Keratinocyte (primary cell): Measurements from ENCODE around the gene HGS. TPM values are rescaled to one million over a fixed set of nuclear protein-coding genes. Genes with fewer than 3 reads are reported as not detected.

Source experiments
- DNase-seq: peaks from one replicate; pipeline ENCODE4 v3.0.0-alpha.2; 2011; ENCODE audit warnings: low read depth, missing footprints, low spot score
- FAIRE-seq: peaks from 2 replicates; lab custom pipeline; 2011; peaks lifted over from hg19 to GRCh38; lab: Jason Lieb, UNC
- H2AFZ ChIP-seq: 2 replicates; pipeline ENCODE4 v1.6.0; 2012; ENCODE audit warnings: low read length, control low read depth, inconsistent platforms; ENCODE audit not compliant: control insufficient read depth
- H3K27ac ChIP-seq: 2 replicates; pipeline ENCODE4 v1.5.1; 2011; ENCODE audit warnings: low read length; ENCODE audit not compliant: control insufficient read depth, insufficient read depth
- H3K27me3 ChIP-seq: 3 replicates; pipeline ENCODE4 v1.6.0; 2011; ENCODE audit warnings: low read length; ENCODE audit not compliant: control insufficient read depth, insufficient read depth; ENCODE audit errors: extremely low read depth
- H3K36me3 ChIP-seq, 2 experiments: 2 replicates in 1 of 2; 3 replicates in 1 of 2; pipeline ENCODE4 v1.5.1; 2011; ENCODE audit warnings: low read length in 2 of 2, mild to moderate bottlenecking in 1 of 2; ENCODE audit not compliant: control insufficient read depth in 2 of 2, insufficient read depth in 2 of 2; ENCODE audit errors: extremely low read depth in 1 of 2
- H3K4me1 ChIP-seq: 3 replicates; pipeline ENCODE4 v1.5.1; 2011; ENCODE audit warnings: low read length; ENCODE audit not compliant: control insufficient read depth, insufficient read depth; ENCODE audit errors: extremely low read depth
- H3K4me2 ChIP-seq: 3 replicates; pipeline ENCODE4 v1.6.0; 2011; ENCODE audit warnings: low read depth, low read length; ENCODE audit not compliant: control insufficient read depth, insufficient read depth; ENCODE audit errors: extremely low read depth
- H3K4me3 ChIP-seq, 3 experiments: fragments of 200-600 bp in 1 of 3; sonication (generic) in 1 of 3; 2 replicates in 2 of 3; 3 replicates in 1 of 3; pipeline ENCODE4 v1.5.1; 2011 to 2016; ENCODE audit warnings: low read length in 3 of 3, mild to moderate bottlenecking in 3 of 3, control low read depth in 2 of 3, inconsistent platforms in 1 of 3, low read depth in 1 of 3, mixed read lengths in 1 of 3, mixed run types in 1 of 3, moderate library complexity in 1 of 3; ENCODE audit not compliant: control insufficient read depth in 2 of 3, insufficient read depth in 2 of 3; ENCODE audit errors: extremely low read depth in 1 of 3
- H3K79me2 ChIP-seq: 2 replicates; pipeline ENCODE4 v1.6.0; 2012; ENCODE audit warnings: low read length; ENCODE audit not compliant: control insufficient read depth, insufficient read depth
- H3K9ac ChIP-seq: 3 replicates; pipeline ENCODE4 v1.6.0; 2011; ENCODE audit warnings: low read length; ENCODE audit not compliant: control insufficient read depth, insufficient read depth; ENCODE audit errors: extremely low read depth
- H3K9me1 ChIP-seq: 3 replicates; pipeline ENCODE4 v1.6.0; 2011; ENCODE audit warnings: low read length; ENCODE audit not compliant: control insufficient read depth, insufficient read depth; ENCODE audit errors: extremely low read depth
- H3K9me3 ChIP-seq: 2 replicates; pipeline ENCODE4 v1.5.1; 2012; ENCODE audit warnings: low read depth, low read length; ENCODE audit not compliant: control insufficient read depth
- H4K20me1 ChIP-seq: 3 replicates; pipeline ENCODE4 v1.6.0; 2011; ENCODE audit warnings: low read length; ENCODE audit not compliant: control insufficient read depth, insufficient read depth; ENCODE audit errors: extremely low read depth
- EZH2 ChIP-seq: IDR thresholded peaks from one replicate; pipeline ENCODE4 v1.6.1; 2012; ENCODE audit warnings: inconsistent platforms, mild to moderate bottlenecking, low read length, moderate library complexity
- dilution Hi-C: fragments of 300-500 bp; cut with MboI; formaldehyde crosslinking; loops from one replicate; pipeline ENCODE4 v1.7.0; 2020; ENCODE audit warnings: low sequenced_read_pairs; ENCODE audit not compliant: extremely low pct_ligation_motif_present
- polyA plus RNA-seq, 5 experiments: library from polyadenylated mRNA; depleted of rRNA in 3 of 5; stranded (reverse) in 3 of 5; stranded (forward) in 1 of 5; unstranded in 1 of 5; fragments of >200 nt; gene quantifications; 1 replicate in 1 of 5; 2 replicates in 3 of 5; 3 replicates in 1 of 5; pipeline versions ENCODE4 v1.2.1 to v1.2.3, GENCODE V29; 2011 to 2012; ENCODE audit warnings: missing spikeins in 2 of 5, low read depth in 1 of 5, low replicate concordance in 1 of 5
- TF ChIP-seq, protein P1 (sequence below), 3 experiments: IDR thresholded peaks in 1 of 3; conservative IDR thresholded peaks in 1 of 3; optimal IDR thresholded peaks in 1 of 3; 2 replicates in 2 of 3; 3 replicates in 1 of 3; pipeline versions ENCODE3 to v1.5.1; 2011; ENCODE audit warnings: low read length in 3 of 3, mild to moderate bottlenecking in 3 of 3, moderate library complexity in 2 of 3, control low read depth in 1 of 3, inconsistent platforms in 1 of 3; ENCODE audit not compliant: insufficient read depth in 2 of 3; ENCODE audit errors: extremely low read depth in 1 of 3

The HGS gene
- polyA plus RNA-seq, 1 donor (not counting 4 experiments of a cell fraction or from before 2014, with no cell fraction given): 79.6 TPM

DNA sequence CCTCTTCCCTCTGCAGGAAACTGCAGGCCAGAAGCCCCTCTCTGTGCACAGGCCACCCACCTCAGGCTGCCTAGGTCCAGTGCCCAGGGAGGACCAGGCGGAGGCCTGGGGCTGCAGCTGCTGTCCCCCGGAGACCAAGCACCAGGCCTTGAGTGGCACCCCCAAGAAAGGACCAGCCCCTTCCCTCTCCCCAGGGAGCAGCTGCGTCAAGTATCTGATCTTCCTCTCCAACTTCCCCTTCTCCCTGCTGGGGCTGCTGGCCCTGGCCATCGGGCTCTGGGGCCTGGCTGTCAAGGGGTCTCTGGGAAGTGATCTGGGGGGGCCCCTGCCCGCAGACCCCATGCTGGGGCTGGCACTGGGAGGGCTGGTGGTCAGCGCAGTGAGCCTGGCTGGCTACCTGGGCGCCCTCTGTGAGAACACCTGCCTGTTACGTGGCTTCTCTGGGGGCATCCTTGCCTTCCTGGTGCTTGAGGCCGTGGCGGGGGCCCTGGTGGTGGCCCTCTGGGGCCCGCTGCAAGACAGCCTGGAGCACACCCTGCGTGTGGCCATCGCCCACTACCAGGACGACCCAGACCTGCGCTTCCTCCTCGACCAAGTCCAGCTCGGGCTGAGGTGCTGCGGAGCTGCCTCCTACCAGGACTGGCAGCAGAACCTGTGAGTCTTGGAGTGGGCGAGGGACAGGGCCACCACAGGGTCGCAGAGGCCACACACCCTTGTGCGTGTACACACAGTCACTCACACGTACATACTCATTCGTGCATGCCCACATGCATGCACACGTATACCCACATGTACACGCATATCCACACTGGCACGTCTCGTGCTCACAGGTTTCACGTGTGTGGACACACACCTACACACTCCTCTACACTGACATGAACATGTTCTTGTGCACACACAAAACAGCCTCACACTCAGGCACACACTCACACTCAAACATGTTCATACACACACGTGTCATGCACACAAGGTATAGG is 38.5 kb upstream of the HGS start:
- H3K27ac ChIP-seq: no peak overlapping the region

GRCh38 chr17:81646869-81647600 is 36.8 kb upstream of the HGS start:
- no peaks in the 10 kb centered on the region for H3K9me1 ChIP-seq
- dilution Hi-C loops: no loop called here
- peaks cover 25% of the 10 kb centered on the region for H3K27me3 ChIP-seq
- DNase-seq: no peak
- peaks cover 0 to 3% of the 10 kb centered on the region in 2 experiments for H3K36me3 ChIP-seq
- no peak overlapping the region for H2AFZ ChIP-seq
- H3K9ac ChIP-seq: no peak overlapping the region
- no peak overlapping the region for H3K4me3 ChIP-seq
- H3K9me3 ChIP-seq: no peaks in the 10 kb centered on the region
- H3K27ac ChIP-seq: no peak overlapping the region
- peaks cover 7% of the 10 kb centered on the region for H3K4me1 ChIP-seq
- TF ChIP-seq EZH2: no peak
- TF ChIP-seq, protein P1, sequence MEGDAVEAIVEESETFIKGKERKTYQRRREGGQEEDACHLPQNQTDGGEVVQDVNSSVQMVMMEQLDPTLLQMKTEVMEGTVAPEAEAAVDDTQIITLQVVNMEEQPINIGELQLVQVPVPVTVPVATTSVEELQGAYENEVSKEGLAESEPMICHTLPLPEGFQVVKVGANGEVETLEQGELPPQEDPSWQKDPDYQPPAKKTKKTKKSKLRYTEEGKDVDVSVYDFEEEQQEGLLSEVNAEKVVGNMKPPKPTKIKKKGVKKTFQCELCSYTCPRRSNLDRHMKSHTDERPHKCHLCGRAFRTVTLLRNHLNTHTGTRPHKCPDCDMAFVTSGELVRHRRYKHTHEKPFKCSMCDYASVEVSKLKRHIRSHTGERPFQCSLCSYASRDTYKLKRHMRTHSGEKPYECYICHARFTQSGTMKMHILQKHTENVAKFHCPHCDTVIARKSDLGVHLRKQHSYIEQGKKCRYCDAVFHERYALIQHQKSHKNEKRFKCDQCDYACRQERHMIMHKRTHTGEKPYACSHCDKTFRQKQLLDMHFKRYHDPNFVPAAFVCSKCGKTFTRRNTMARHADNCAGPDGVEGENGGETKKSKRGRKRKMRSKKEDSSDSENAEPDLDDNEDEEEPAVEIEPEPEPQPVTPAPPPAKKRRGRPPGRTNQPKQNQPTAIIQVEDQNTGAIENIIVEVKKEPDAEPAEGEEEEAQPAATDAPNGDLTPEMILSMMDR (optimal IDR thresholded peaks at IDR 0.05 in 1 of 3, IDR thresholded peaks at IDR 0.05 in 1 of 3, conservative IDR thresholded peaks at IDR 0.05 in 1 of 3; ENCODE audit: extremely low read depth in 1 of 3, insufficient read depth in 2 of 3, low read length in 3 of 3): no peak
- no peak for FAIRE-seq
- no peaks in the 10 kb centered on the region for H3K79me2 ChIP-seq
- H4K20me1 ChIP-seq: peaks cover 4% of the 10 kb centered on the region
- H3K4me2 ChIP-seq: no peak overlapping the region

More for the DNA sequence above, 38.5 kb upstream of the HGS start:
- peaks cover 4% of the 10 kb centered on the region for H4K20me1 ChIP-seq
- no peaks in the 10 kb centered on the region for H3K9me1 ChIP-seq
- no peaks in the 10 kb centered on the region for H3K9me3 ChIP-seq
- no peak for TF ChIP-seq EZH2
- TF ChIP-seq, protein P1 (optimal IDR thresholded peaks at IDR 0.05 in 1 of 3, IDR thresholded peaks at IDR 0.05 in 1 of 3, conservative IDR thresholded peaks at IDR 0.05 in 1 of 3; ENCODE audit: extremely low read depth in 1 of 3, insufficient read depth in 2 of 3, low read length in 3 of 3): no peak
- no peak overlapping the region for H3K9ac ChIP-seq
- H3K79me2 ChIP-seq: no peaks in the 10 kb centered on the region
- no peak for DNase-seq
- H3K27me3 ChIP-seq: peaks cover 25% of the 10 kb centered on the region
- no peak for FAIRE-seq
- H3K36me3 ChIP-seq: peaks cover 0 to 3% of the 10 kb centered on the region in 2 experiments
- no peak overlapping the region for H3K4me2 ChIP-seq
- peaks cover 12% of the 10 kb centered on the region for H3K4me1 ChIP-seq
- no peak overlapping the region for H3K4me3 ChIP-seq
- dilution Hi-C loops: no loop called here
- no peak overlapping the region for H2AFZ ChIP-seq
